GM10847 (cell line): Measurements from ENCODE around the gene CLCNKB.

Experiments
- POLR2A ChIP-seq: IDR thresholded peaks from 2 replicates; pipeline ENCODE4 v1.6.1; 2011; ENCODE audit not compliant: insufficient read length; ENCODE audit errors: extremely low read depth

Gene CLCNKB

GRCh38 chr1:16080422-16081150 lies 37.0 kb downstream of the CLCNKB start:
- no peak for TF ChIP-seq POLR2A

GRCh38 chr1:16081636-16082035 lies 38.1 kb downstream of the CLCNKB start:
- TF ChIP-seq POLR2A: no peak

DNA sequence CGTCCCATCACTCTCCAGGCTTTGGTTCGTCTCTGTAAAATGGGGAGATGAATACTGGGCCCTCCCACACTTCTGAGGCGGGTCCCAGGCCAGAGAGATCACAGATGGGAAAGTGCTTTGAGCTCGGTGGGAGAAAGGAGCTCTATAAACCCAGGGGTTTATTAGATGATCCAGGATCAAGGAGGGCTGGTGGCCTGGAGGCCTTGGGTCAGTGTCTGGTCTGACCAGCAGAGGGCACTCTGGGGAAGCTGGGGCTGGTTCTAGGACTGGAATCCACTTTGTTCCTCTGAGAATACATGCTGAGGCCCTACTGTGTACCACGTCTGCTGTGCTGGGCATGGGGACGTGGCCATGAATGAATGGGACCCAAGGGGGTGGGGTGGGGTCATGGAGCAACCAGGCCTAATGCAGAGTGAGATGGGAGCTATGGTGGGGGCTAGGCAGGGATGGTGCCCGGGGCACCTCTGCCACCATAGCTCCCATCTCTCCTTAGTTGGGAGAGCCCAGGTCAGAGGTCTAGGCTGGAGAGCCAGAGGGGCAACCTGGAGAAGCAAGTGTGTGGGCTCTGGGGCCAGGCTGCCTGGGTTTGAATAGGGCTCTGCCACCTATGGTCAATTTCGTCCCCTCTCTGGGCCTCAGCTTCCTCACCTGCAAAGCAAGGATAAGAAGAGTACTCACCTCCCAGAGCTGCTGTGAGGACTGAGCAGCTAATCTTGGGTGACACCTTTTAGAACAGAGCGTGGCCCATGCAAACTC lies 38.9 kb downstream of the CLCNKB start:
- no peak for TF ChIP-seq POLR2A

DNA sequence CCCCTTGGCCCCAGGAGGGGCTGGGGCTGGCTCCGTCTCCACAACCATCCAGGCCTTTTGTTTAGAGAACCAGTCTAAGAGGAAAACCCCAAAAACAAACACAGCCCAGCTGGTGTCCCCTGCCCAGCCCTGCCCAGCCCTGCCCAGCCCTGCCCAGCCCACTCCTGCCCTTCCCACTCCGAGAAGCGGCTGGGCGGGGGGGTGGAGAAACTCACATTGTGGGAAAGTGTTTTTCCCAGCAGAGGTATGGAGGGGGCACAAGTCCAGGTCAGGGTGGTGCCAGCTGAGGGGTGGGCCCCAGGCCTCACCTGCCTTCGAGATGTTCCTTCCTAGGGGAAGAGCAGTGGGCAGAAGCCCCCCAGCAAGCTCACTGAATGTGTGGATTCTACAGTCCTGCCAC lies 39.9 kb downstream of the CLCNKB start:
- no peak for TF ChIP-seq POLR2A

DNA sequence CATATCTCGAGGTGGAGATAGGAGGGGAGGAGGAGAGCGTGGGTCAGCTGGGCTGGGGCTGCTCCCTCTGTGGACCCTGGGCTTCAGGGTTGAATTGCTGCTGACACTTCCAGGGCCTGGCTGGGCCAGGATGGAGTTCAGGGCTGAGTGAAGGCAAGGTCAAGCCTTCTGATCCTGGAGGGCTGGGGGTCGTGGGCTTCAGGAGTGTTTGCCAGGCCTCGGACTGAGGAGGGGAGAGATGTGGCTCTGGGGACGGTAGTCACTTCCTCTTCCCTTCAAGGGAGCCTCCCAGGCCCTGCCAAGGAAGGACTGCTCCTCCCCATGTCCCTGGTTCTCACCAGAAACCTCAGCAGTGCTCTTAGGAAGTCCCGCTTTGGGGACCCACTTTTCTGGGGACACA lies 41.9 kb downstream of the CLCNKB start:
- TF ChIP-seq POLR2A: no peak

DNA sequence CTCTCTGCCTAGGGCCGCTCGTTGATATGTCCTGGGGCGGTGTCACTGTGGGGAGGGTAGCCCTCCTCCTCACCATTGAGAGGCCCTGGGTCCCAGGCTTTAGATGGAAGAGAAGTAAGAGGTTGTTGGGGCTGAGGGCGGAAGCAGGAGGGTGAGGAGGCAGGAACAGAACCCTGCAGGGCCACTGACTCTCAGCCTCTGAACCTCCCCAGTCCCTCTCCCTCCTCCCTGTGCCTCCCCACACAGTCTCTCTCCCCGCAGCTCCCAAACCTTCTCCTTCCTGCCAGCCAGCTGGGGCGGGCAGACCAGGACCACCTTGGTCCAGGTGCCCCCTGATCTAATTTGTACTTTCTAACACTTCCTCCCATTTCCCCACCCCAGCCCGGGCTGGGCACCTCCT lies 44.2 kb downstream of the CLCNKB start:
- no peak for TF ChIP-seq POLR2A

DNA sequence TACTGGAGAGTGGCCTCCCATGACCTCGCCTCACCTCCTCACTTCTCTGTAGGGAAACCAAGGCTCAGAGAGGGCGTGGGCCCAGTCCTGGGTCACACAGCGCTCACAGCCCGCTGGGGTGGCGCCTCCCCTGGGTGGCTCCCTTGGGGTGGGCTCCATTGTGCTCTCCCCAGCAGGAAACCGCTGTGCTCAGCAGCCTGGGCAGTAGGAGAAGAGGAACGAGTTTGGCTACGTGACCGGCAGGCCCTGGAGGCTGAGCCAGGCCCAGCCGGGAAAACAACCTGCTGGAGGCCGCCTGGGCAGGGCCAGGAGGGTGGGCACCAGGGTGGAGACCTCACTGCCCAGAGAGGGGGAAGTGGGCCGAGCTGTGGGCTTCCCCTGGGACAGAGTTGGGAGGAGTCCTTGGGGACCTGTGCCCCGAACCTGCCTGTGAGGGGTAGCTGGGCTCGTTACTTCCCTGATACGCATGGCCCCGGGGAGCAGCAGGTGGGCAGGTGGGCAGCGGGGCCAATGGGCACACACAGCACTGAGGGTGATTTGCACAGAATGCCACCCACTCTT lies 44.8 kb downstream of the CLCNKB start:
- no peak for TF ChIP-seq POLR2A

DNA sequence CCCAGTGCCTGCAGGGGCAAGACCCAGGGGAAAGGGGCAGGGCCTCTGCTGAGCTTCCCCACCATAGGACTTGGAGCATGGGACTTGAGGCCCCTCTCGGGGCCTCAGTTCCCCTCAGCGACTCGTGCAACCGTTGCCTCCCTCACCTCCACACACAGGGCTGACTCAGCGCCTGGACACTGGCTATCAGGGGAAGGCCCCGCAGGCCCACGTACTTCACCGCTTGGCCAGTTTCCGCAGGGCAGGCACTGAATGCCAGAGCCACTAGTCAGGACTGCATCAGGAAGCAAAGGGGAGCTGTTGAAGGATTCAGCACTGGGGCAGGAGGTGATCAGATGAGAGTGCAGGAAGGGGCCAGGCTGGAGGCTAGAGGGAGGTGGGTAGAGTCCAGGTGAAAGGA lies 45.4 kb downstream of the CLCNKB start:
- no peak for TF ChIP-seq POLR2A

DNA sequence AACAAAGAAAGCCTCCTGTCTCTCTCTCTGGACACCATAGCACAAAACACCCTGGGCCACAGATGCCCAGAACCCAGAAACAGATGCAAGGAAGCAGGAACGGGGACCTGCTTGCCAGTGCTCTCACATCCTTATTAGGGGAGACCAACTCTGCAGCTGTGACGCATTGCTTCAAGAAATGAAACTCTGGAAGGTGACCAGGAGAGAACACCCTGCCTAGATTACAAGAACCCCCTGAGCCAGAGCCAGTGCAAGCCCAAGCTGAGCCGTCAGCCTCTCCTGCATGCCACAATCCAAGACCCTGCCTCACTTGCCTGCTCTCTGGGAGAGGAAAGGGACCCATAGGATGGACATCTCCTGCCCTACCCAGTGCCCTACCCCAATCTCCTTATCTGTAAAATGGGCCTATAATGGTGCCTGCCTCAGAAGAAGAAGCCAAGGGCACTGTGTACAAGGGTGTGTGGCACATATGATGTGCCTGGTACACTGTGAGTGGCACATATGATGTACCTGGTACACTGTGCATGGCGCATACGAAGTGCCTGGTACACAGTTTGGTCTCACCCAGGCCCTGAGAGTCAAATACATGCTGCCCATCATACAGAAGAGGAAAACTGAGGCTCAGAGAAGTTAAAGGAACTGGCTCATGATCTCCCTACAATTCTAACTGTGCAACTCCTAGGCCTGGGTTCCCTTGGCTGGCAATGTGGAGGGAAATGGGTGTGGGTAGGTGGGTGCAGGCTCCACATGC lies 46.7 kb downstream of the CLCNKB start:
- no peak for TF ChIP-seq POLR2A

GRCh38 chr1:16091296-16091695 lies 47.7 kb downstream of the CLCNKB start:
- no peak for TF ChIP-seq POLR2A

- TF ChIP-seq POLR2A: no peak
Observed at GRCh38 chr1:16092097-16092922, 48.7 kb downstream of the CLCNKB start.

DNA sequence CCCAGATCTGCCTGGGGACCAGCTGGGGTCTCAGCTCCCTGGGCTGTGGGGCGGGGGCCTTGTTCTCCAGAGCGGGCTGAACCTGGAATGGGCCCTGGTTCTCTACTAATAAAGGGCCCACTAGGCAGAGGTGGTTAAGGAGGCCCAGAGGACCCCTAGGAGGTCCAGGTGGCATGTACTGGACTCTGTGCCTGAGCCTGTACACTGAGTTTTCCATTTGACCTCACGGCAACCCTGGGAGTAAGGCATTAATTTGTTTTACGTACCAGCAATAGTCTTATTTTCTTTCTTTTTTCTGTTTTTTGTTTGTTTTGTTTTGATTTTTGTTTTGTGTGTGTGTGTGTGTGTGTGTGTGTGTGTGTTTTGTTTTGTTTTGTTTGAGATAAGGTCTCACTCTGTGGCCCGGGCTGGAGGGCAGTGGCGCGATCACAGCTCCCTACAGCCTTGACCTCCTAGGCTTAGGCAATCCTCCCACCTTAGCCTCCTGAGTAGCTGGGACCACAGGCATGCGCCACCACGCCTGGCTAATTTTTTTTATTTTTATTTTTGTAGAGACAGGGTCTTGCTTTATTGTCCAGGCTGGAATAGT lies 49.4 kb downstream of the CLCNKB start:
- TF ChIP-seq POLR2A: no peak

- no peak for TF ChIP-seq POLR2A
Observed at GRCh38 chr1:16093611-16094010, 50.0 kb downstream of the CLCNKB start.

GRCh38 chr1:16094453-16095158 lies 51.0 kb downstream of the CLCNKB start:
- TF ChIP-seq POLR2A: no peak
